GM19099 (cell line): ENCODE results near the gene CBY2.

Experiments used
- POLR2A ChIP-seq: IDR thresholded peaks from 3 replicates; pipeline ENCODE4 v1.6.1; 2011; ENCODE audit warnings: low read depth; ENCODE audit not compliant: insufficient read length; ENCODE audit errors: extremely low read depth

The CBY2 gene, protein sequence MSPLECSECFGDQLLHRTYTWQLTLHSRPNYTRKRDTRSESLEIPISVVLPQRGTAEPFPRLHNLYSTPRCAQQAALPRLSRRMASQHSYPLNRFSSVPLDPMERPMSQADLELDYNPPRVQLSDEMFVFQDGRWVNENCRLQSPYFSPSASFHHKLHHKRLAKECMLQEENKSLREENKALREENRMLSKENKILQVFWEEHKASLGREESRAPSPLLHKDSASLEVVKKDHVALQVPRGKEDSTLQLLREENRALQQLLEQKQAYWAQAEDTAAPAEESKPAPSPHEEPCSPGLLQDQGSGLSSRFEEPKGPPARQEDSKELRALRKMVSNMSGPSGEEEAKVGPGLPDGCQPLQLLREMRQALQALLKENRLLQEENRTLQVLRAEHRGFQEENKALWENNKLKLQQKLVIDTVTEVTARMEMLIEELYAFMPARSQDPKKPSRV

DNA sequence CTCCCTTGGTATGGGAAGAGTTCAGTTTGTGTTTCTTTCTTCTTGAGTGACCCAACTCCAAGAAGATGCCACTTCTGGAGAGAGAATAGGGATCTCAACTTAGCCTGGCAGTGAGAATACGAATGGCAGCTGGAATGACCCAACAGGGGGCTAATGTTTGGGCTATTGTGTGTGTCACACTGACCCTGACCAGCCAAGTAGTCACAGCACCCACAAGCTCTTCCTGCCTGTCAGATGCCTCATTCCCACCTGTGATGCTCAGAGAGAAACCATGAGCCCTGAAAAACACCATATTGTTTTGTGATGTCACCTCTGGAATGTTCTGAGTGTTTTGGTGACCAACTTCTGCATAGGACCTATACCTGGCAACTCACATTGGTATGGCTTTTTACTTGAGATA is at the start of gene CBY2:
TSS of gene CBY2 (plus strand) at position 233 of the 400 bp plus-strand sequence. CDS start at position 304, 71 bp downstream.
- peak; percentile 14 for TF ChIP-seq POLR2A

DNA sequence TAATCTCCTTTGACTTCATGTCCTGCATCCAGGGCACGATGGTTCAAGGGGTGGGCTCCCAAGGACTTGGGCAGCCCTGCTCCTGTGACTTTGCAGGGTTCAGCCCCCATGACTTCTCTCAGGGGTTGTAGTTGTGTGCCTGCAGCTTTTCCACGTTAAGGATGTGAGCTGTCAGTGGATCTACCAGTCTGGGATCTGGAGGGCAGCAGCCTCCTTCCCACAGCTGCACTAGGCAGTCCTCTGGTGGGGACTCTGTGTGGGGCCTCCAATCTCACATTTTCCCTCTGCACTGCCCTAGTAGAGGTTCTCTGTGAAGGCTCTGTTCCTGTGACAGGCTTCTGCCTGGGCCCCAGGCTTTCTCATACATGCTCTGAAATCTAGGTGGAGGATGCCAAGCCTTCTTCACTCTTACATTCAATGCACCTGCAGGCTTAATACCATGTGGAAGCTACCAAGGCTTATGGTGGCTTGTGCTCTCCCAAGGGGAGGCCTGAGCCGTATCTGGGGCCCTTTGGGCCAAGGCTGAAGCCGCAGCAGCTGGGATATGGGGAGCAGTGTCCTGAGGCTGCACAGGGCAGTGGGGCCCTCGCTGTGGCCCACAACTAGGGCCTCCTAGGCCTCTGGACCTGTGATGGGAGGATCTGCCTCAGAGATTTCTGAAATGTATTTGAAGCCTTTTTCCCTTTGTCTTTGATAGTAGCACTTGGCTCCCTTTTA is 47.3 kb upstream of the CBY2 start:
- no peak for TF ChIP-seq POLR2A

DNA sequence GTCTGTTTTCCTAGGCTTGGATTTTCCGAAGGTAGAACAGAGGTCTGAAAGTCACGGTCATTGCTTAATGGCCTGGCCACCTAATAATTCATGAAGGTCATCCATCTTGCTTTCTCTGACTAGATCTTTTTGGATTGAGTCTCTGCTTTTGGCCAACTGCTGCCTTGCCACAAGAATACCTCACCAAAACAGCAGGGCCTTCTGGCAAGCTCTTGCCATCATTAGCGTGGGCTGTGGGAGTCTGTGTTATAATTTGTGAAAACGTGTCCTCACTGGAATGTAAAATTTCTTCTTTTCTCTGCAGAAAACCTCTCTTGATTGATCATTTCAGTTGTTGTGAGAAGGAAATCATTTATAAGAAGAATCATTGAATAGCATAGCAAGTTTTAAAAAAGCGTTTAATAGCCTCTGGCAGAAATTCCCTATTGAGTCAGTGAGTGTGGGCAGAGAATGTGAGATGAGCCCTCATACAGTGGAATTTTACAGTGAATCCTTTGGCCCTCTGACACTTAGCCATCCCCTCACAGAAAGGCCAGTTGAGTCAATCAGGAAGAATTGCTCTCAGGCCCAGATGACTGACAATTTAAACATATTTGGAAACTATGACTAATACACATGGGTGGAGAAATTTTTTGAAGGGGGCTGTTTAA is 43.4 kb upstream of the CBY2 start:
- TF ChIP-seq POLR2A = no peak

DNA sequence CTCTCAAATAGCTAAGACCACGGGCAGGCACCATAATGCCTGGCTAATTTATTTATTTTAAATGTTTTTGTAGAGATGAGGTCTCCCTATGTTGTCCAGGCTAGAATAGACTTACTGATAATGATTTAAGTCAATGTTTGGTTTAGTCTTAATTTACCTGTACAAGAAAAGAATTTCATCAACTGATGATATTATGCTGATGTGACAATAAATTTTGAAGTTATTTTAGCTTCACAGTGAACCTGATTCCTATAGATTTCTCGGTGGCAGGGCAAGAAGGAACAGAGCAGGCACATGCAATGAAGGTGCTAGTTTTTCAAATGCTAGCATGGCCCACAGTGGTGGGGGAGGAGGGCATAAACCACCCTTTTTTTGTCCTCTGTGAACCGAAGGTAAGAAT is 42.6 kb upstream of the CBY2 start:
- TF ChIP-seq POLR2A = no peak

DNA sequence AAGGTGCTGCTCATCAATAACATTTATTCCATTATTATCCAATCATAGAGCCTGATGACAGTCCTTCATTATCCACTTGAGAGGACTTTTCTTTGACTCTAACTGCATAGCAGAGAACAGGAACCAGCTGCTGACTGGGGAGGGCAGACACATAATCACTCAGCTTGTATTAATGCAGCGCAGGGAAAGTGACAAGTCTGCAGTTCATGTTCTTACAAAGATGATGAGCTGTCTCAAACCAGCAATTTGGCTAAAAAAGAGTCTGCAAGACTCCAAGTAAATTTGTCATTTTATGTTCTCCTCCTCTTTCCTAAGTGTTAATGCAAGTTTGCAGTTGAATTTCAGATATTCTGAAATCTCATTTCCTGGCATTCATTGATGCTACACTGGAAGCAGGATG is 40.0 kb upstream of the CBY2 start:
- TF ChIP-seq POLR2A = no peak

DNA sequence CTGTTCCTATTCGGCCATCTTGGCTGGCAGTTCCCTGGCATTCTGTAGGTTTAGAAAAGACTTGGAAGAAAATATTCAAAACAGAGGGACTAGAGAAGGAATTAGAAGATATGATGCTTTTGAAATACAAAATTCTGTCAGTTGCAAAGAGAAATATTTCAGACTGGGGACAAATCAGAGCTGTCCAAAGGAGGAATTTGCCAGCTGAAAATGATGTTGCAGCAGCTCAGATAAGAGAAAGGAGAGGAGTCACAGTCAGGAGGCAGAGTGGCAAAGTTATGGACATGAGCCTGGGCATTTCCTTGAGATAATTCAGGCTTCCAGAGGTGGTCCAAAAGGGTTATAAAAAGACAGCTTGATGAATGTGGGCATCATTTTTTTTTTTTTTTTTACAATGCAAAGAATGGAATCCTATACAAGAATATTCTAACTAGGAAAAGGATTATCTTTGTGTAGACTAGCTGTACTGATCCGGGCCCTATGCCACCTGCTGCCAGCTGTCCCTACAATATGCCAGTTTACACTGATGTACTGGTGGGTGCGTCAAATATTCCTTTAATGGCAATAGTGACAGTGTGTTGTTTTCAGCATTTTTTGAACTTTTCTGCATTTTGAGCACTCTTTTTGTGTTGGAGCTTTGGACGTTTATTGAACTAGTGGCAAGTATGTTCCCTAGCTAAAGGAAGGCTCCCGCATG is 31.8 kb upstream of the CBY2 start:
- TF ChIP-seq POLR2A = no peak

DNA sequence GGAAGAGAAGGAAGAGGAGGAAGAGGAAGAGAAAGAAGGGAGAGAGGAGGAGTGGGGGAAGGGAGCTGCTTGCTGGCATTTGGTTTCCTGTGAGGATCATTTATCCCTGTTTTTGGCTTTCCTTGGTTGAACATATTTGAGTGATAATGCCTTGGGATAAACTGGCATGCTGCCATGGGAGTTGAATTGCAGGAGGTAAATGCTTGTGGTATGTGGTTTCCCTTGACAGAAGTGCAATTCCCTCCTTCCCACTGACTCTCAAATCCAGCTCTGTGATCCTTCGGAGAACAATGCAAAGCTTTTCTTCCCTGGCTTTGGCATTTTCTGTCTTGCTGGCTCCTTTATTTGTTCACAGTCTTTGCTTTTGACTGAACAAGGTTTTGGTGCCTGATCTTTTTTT is 27.2 kb upstream of the CBY2 start:
- no peak for TF ChIP-seq POLR2A

DNA sequence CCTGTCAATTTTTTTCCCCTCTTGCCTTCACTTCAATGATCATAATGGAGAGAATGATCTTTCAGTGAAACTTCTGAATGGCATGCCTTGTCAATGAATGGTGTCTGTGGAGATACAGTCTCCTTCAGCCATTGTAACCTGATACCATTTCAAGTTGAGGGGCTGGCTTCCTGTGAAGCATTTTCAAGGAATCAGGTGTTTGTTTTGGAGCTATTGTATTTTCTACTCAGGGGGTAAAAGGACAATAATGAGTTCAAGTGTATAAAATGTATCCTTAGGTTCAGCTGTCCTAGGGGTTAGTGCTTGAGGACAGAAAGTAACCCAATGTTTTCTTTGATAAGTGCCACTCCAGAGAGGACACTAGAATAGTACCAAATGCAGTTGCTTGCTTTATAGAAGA is 23.8 kb upstream of the CBY2 start:
- no peak for TF ChIP-seq POLR2A

DNA sequence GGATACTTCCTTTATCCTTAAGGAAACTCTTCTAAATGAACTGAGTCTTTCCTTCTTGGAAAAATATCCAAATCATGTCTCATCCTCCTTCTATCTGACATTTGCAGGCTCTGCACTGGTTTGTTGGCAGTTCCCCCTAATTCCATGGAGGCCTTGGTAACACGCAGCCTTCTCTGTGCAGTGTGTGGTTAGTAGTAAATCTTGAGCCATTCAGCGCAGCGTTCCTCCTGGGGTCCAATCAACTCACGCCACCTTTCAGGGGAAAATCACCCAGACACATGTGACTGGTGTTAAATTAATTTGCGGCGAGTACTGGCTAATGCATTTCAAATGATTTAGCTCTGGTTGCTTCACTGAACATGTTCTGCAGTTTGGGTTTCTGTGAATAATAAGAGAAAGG is 21.0 kb upstream of the CBY2 start:
- no peak for TF ChIP-seq POLR2A

DNA sequence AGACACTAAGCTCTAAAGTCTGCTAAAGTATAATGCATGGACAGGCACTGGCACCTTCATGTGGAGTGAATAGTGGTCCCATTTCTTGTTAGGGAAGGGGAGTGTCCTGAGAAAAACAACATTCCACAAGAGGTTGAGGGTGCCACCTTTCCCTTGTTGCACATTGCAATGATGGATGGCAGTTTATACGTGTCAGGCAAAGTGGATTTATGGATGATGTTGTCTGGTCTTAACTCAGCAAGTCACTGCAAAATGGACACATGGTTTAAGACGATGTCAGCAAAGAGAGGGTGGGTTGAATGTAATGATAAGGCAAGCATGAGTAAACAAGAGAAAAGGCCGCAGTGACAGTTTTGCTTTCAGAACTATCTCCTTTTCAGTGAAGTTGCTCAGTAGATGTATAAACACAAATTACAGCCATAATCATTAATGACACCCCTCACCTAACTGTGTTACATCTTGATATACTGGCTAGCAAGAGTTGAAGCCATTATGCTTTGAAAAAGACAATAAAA is 19.6 kb upstream of the CBY2 start:
- no peak for TF ChIP-seq POLR2A

DNA sequence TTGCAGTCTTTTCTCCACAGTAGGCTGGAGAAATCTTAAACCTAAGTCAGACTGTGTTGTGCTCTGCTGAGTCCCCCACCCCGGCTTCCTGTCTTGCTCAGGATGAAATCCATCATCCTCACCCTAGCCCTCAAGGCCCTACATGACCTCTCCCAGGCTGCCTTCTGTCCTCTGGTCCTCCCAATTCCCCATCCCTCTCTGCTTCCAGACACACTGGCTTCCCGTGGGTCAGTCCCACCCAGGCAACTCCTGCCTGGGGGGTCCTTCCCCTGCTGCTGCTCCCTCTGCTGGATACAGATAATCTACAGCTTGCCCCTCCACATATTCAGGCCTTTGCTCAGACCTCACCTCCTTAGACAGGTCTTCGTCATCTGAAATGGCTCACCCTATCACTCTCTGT is 18.4 kb upstream of the CBY2 start:
- no peak for TF ChIP-seq POLR2A

DNA sequence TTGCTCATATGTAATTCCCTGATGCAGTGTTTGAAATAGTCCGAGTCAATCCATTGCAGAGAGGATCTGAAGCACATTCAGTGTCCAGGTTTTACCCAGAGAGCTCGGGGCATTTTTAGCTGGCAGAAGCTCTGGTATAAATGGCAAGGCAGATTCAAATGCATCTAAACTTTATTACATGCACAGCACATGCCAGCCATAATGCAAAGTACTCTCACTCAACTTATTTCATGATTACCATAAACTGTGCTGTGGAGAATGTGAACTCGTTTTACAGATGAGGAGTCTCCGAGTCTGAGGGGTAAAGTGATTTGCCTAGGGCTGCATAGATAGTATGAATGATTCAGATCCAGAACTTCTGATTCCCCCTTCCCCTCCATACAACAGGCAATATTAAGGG is 13.5 kb upstream of the CBY2 start:
- TF ChIP-seq POLR2A = no peak

DNA sequence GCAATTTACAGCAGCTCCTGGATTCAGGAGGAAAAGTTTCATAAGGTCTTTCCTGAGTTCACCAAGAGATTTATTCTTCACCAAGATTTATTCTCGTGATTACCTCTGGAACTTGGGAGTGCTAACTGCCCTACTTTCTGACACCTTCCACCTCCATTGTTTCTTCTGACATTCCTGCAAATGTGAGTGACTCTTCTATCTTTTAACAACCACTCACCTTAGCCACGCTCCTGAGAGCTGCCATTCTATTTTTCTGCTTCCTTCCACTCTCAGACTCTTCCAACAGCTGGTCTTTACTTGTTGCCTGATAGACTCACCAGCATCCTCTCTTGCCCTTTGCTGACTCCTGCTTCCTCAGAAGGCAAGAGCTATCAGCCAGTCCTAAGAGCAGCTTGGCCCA is 11.5 kb upstream of the CBY2 start:
- TF ChIP-seq POLR2A = no peak

DNA sequence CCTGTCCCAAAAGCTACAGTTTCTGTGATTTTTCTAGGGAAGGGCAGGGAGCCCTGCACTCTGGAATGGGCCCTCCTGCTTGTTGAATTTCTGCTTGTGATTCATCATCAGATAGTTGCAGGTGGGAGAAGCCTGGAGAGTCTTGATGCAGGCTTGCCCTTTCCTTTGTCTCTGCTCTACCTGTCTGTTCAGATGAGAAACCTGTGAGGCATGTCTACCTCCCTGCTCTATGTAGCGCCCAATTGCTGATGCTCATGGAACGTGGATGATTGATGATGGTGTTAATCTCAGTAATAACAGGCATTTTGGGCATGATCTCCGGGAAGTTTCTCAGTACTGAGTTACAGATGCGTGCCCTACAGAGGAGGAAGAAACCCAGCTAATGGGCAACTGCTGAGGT is 10.9 kb upstream of the CBY2 start:
- no peak for TF ChIP-seq POLR2A

DNA sequence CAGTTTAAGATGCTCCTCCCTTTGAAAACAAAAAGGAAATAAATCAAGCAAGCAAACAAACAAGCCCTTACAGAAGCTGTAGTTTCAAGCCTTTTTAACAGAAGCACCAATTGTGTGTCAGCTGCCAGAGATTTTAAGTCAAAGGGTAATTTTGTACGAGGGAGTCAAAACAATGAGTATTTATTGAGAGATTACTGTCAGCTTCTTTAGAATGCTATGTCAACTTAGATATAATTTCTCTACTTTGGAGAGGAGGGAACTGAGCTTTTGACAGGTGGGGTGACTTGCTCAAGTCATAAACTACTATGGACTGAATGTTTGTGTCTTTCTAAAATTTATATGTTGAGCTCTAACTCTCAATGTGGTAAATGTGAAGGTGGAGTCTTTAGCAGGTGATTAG is 10.5 kb upstream of the CBY2 start:
- TF ChIP-seq POLR2A = no peak

DNA sequence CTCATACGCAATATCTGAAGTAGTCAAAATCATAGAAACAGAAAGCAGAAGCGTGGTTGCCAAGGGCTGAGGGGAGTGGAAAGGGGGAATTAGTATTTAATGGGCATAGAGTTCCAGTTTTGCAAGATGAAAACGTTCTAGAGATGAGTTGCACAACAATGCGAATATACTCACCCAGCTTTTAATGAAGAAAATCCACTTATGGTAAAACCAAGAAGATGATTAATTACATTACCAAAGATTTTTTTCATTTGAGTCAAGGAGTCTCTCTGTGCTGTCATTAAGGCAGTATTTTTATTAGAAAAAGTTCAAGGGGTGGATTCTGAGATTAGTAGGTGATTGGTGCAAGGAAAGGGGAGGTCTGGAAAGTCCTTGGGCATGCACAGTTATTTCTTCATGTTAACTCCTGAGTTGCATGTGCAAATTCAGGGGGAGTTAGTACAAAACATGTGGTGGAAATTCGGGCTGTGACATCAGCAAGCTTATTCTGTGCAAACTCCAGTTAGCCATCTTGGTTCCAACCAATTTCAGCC is 6.9 kb upstream of the CBY2 start:
- TF ChIP-seq POLR2A = no peak
